NCI-H2227 (cell line): ENCODE results near the gene DYNC1LI1.
A peak's percentile ranks its signal among the peaks of the same experiment; 100 is the strongest.

Experiments
- DNase-seq: peaks from one replicate; lab custom pipeline; 2025; ENCODE audit not compliant: unreplicated experiment; lab: John Stamatoyannopoulos, UW

Gene DYNC1LI1

DNA sequence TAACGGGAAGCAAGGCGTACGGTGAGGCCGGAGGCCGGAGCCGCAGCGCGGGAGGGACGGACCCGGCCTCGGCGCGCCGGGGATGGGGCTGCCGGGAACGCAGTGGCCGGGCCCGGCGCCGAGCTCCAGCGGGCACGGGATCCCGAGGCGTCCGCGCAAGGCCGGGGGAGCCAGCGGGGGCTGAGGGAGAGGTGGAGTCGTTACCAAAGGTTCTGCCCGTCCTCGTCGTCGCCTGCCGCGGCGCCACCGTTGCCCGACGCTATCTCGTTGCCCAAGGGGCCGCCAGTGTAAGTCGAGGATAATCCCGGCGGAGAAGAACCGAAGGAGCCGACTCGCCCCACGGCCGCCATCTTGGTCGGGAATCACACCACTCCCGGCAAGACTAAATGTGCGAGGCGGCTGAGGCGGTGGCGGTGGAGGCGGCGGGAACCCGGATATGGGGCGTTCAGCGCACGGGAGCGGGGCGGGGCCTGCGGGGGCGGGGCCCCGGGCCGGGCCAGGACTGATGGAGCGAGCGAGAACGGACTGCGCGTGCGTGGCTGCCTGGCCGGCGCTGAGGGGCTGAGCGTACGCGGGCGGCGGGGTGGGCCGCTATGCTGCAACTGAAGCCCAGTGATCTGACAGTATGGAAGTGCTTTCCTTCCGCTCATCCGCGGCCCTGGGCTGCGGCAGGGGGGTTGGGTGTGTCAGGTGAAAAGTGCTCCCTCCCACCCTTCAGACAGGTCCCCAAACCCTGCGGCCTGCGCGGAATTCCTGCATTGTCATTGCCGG, at the start of gene DYNC1LI1:
Gene DYNC1LI1 (minus strand): TSS at position 438 of the 771 bp plus-strand sequence. CDS start 88 bp downstream, at position 350.
- peak; percentile 95 for DNase-seq

DNA sequence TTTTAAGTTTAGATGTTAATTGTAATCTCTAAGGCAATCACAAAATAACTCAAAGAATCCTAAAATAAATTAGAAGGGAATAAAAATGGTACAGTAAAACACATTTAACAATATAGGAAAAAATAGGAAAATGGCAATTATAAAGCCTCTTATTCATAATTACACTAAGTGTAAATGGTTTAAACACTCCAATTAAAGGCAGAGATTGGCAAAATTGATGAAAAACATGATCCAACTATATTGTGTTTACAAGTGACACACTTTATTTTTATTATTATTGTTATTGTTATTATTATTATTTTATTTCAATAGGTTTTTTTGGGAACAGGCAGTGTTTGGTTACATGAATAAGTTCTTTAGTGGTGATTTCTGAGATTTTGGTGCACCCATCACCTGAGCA, 48.7 kb upstream of the DYNC1LI1 start:
- no peak for DNase-seq

- no peak for DNase-seq
Observed at GRCh38 chr3:32616267-32616962, 45.8 kb upstream of the DYNC1LI1 start.

- no peak for DNase-seq
Observed at GRCh38 chr3:32614956-32615355, 44.3 kb upstream of the DYNC1LI1 start.

DNA sequence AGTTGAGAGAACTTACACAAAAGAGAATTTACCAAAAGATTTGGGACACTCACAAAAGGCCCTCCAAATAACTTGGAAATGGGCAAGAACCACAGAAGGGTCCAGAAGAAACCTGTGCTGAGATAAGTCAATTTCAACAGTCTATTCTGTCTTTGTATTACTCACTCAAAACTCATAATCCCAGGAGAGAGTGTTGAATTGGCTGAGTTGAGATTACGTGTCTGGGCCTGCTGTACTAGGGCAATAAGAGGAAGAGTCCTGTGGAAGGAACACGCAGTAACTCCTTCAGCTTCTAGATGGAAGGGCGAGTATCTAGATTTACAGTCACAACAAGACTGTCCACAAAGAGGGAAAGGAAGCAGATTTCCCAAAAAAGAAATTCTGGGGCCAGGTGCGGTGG, 42.5 kb upstream of the DYNC1LI1 start:
- DNase-seq = no peak

DNA sequence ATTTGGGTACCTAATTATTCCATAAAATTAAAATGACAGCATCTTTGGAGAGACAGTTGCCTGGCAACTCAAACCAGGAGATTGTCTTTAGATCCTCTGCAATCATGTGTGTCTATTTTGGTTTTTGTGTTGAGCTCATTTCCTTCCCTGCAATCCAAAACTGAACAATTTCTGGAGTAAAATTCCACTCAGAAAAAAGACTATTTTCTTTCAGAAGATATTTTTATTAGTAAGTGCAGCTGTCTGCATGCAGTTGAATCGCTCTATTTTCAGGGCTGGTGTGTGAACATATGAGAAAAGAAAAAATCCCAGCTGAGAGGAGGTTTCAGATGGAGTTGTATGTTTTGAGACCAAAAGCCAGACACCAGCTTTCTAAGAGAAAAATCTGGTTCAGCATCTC, 41.9 kb upstream of the DYNC1LI1 start:
- no peak for DNase-seq

- DNase-seq = no peak
Observed at GRCh38 chr3:32607522-32607921, 36.9 kb upstream of the DYNC1LI1 start.

DNA sequence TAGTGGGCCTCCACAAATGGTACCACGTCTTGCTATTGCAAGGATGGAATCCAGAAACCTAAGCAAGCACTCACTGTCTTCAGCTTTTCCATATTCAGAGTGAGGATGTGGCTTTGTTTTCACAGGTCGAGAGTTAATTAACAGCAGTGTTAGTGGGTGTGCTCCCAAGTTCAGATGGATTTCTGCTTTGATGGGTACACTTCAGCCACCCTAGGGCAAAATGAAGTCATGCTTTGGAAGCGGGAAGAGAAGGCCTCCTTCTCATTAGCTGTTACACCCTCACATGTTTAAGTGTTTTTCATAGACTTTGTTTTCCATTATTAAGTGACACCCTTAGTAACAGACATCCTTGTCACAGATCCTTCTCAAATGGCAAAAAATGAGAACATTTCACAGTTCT, 36.3 kb upstream of the DYNC1LI1 start:
- no peak for DNase-seq

DNA sequence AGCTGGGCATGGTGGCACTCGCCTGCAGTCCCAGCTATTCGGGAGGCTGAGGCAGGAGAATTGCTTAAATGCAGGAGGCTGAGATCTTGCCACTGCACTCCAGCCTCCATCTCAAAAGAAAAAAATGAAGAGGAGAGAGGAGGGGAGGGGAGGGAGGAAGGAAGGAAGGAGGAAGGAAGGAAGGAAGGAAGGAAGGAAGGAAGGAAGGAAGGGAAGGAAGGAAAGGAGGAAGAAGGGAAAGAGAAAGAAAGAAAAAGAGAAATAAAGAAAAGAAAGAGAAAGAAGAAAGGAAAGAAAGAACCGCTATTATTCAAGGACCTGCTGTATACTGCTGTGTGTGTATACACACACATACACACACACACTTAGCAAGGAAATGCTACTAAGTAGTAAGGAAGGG, 35.6 kb upstream of the DYNC1LI1 start:
- DNase-seq = no peak

- DNase-seq = no peak
Observed at GRCh38 chr3:32603064-32603463, 32.4 kb upstream of the DYNC1LI1 start.

DNA sequence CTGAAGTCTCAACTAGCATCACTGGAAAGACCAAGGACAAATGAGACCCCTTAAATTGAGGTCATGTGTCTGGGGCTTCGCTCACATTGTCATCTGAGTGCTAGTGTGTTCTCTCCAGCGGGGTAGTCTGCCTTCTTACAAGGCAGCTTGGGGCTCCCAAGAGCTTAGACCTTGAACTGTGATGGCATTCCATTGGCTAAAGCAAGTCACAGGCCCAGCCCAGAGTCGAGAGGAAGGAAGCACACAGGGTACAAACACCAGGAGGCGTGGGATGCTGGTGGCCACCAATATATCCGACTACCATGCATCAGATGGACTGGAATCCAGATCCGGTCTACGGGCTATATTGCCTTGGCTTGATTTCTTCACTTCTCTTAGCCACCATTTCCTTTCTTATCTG, 31.5 kb upstream of the DYNC1LI1 start:
- peak; percentile 12 for DNase-seq

DNA sequence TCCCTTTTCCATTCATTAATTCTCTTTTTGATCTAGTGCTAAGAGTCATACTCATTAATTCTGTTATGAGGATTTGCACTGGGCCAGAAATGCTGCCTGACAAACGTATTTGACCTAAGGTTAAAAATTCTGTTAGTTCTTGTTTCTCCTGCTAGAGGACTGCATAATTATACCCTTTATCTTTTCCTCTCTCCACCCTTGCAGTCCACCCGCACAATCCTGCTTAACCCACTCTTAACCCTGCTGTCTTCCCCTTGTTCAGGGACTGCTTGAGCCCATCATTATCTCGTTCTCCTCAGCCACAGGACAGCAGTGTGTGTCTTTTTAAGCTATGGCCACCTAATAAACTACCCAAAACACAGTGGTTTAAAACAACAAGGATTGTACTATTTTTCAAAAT, 31.1 kb upstream of the DYNC1LI1 start:
- DNase-seq = peak; percentile 14

DNA sequence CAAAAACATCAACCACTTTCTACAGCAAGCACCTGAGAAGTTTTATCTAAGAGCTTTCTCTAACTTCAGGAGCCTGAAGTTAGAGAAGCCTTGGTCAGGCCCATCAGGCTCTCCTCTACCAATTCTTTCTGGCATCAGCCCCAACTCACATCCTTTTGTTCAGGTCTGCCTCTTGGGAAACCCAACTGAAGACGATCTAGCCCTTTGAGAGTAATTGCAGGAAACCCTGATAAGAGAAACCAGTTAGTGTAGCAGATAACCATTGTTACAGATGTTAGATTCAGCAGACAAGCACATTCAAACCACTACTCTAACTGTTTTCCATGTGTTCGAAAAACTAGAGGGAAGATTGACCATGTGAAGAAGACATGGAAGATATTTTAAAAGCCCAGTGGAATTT, 27.0 kb upstream of the DYNC1LI1 start:
- no peak for DNase-seq

GRCh38 chr3:32596909-32597369, 26.3 kb upstream of the DYNC1LI1 start:
- DNase-seq = no peak

- DNase-seq = no peak
Observed at GRCh38 chr3:32596282-32596908, 25.7 kb upstream of the DYNC1LI1 start.

- DNase-seq = no peak
Observed at GRCh38 chr3:32595323-32595722, 24.7 kb upstream of the DYNC1LI1 start.

GRCh38 chr3:32593903-32594525, 23.4 kb upstream of the DYNC1LI1 start:
- no peak for DNase-seq

- no peak for DNase-seq
Observed at GRCh38 chr3:32592696-32593353, 22.2 kb upstream of the DYNC1LI1 start.

DNA sequence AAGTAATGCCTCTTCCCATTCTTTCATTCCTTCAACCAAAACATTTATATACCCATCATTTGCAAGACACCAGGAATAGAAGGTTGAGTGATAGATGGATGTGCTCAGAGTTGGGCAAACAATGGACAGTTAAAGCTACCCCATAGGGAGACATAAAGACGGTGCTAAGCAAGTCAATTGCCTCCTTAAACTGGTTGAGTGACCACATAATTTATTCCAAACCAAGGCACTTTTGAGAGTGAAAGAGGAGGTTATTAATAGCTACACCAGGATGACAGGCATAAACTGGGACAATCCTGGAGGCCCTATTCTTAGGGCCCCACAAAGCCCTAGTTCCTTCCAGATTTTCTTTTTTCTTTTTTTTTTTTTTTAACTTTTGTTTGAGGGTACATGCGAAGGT, 21.4 kb upstream of the DYNC1LI1 start:
- DNase-seq = peak; percentile 18

GRCh38 chr3:32591186-32591585, 20.5 kb upstream of the DYNC1LI1 start:
- no peak for DNase-seq

DNA sequence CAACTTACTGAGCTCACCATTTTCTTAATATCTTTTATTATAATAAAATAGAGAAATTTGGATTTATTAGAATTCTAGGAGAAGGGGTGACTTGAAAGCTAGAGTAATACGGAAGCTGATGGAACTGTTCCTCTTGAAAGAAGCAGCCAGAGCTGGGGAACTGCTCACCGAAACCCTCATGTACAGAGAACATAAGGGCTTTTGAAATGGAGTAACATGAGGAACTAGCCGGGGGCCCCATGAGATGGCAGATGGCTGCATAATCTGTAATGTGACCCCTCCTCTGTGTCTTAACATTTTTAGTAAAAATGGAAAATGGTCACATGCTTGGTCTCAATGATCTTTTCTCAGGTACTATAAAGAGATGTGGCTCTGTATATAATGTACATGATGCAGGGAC, 15.7 kb upstream of the DYNC1LI1 start:
- DNase-seq = no peak
